MM.1S (cell line): ENCODE measurements around the gene SLC6A3.

ENCODE experiments used
- DNase-seq: peaks from one replicate; pipeline ENCODE4 v3.0.0-alpha.2; 2015
- H2AFZ ChIP-seq: fragments of 300-600 bp; sonication (generic); 2 replicates; pipeline ENCODE4 v1.6.0; 2016; ENCODE audit warnings: antibody characterized with exemption, low read length
- H3F3A ChIP-seq: fragments of 300-600 bp; sonication (generic); 2 replicates; pipeline ENCODE4 v1.6.1; 2016; ENCODE audit warnings: mild to moderate bottlenecking, antibody characterized with exemption, low read length, moderate library complexity, mixed read lengths; ENCODE audit not compliant: insufficient read depth
- H3K27ac ChIP-seq: fragments of 300-600 bp; sonication (generic); 2 replicates; pipeline ENCODE4 v1.5.1; 2016; ENCODE audit warnings: mild to moderate bottlenecking, low read length
- H3K27me3 ChIP-seq: fragments of 300-600 bp; sonication (generic); replicated peaks from 2 replicates; pipeline ENCODE4 v1.6.0; 2016; ENCODE audit warnings: low read length; ENCODE audit not compliant: insufficient read depth
- H3K36me3 ChIP-seq: fragments of 300-600 bp; sonication (generic); replicated peaks from 2 replicates; pipeline ENCODE4 v1.6.1; 2016; ENCODE audit warnings: mild to moderate bottlenecking, low read length, mixed read lengths; ENCODE audit not compliant: insufficient read depth
- H3K4me1 ChIP-seq: fragments of 300-600 bp; sonication (generic); 2 replicates; pipeline ENCODE4 v1.6.1; 2016; ENCODE audit warnings: low read length, mixed read lengths
- H3K4me2 ChIP-seq: fragments of 300-600 bp; sonication (generic); 2 replicates; pipeline ENCODE4 v1.6.0; 2016; ENCODE audit warnings: low read depth, low read length
- H3K4me3 ChIP-seq: fragments of 300-600 bp; sonication (generic); 2 replicates; pipeline ENCODE4 v1.5.1; 2016; ENCODE audit warnings: low read length, mixed read lengths
- H3K79me2 ChIP-seq: fragments of 300-600 bp; sonication (generic); 2 replicates; pipeline ENCODE4 v1.6.1; 2016; ENCODE audit warnings: mixed run types, low read length, mixed read lengths
- H3K9ac ChIP-seq: fragments of 300-600 bp; sonication (generic); 2 replicates; pipeline ENCODE4 v1.6.1; 2016; ENCODE audit warnings: low read length, mixed read lengths
- H3K9me2 ChIP-seq: fragments of 300-600 bp; sonication (generic); replicated peaks from 2 replicates; pipeline ENCODE4 v1.6.1; 2016; ENCODE audit warnings: mild to moderate bottlenecking, low read length, mixed read lengths; ENCODE audit not compliant: insufficient read depth
- H3K9me3 ChIP-seq: fragments of 300-600 bp; sonication (generic); replicated peaks from 2 replicates; pipeline ENCODE4 v1.6.1; 2016; ENCODE audit warnings: mild to moderate bottlenecking, low read length, mixed read lengths; ENCODE audit not compliant: insufficient read depth
- H4K20me1 ChIP-seq: fragments of 300-600 bp; sonication (generic); 2 replicates; pipeline ENCODE4 v1.6.1; 2016; ENCODE audit warnings: mild to moderate bottlenecking, low read length, moderate library complexity, mixed read lengths; ENCODE audit not compliant: insufficient read depth
- CTCF ChIP-seq: fragments of 300-600 bp; sonication (generic); IDR thresholded peaks from 2 replicates; pipeline ENCODE4 v1.5.1; 2016; ENCODE audit warnings: antibody characterized with exemption, low read length, mixed read lengths
- EZH2 ChIP-seq: fragments of 300-600 bp; sonication (generic); optimal IDR thresholded peaks from 2 replicates; pipeline ENCODE3; 2017; ENCODE audit warnings: low read depth, mild to moderate bottlenecking, antibody characterized with exemption, low read length, mixed read lengths
- EZH2phosphoT487 ChIP-seq: fragments of 300-600 bp; sonication (generic); IDR thresholded peaks from 2 replicates; pipeline ENCODE4 v1.6.1; 2018; ENCODE audit warnings: antibody characterized with exemption, low read length

Gene SLC6A3

DNA sequence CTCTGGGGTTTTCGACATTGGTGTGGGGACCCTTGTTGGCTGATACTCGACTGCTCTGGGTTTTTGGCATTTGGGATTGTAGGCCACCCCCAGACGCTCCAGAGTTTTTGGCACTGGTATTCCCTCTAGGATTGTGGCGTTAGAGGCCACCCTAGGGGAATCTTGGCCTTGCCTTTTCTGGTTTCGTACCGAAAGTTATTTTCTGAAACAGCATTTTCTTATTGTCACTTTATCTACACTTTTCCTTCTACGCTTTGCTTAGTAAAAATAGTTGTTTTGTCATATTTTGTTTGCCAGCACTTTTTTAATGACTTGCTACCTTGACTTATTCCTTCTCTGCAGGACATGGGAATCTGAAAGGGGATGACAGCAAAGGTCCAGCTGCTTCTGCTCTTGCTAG lies 75.2 kb downstream of the SLC6A3 start:
- Histone ChIP-seq H4K20me1 (no peaks in the 10 kb centered on the region), H3F3A (no peaks in the 10 kb centered on the region), H3K27me3 (peaks cover 12% of the 10 kb centered on the region; the same call in 1 of the 2 replicates), H3K9me3 (no peaks in the 10 kb centered on the region), H3K4me3 (no peak overlapping the region), H3K27ac (no peak overlapping the region), H3K36me3 (no peaks in the 10 kb centered on the region), H3K9ac (no peak overlapping the region), H3K79me2 (no peaks in the 10 kb centered on the region), H2AFZ (no peak overlapping the region), H3K4me1 (no peaks in the 10 kb centered on the region), H3K4me2 (no peak overlapping the region), H3K9me2 (no peaks in the 10 kb centered on the region)
- no peak for DNase-seq
- TF ChIP-seq EZH2phosphoT487 (no peak), EZH2 (no peak), CTCF (no peak)

DNA sequence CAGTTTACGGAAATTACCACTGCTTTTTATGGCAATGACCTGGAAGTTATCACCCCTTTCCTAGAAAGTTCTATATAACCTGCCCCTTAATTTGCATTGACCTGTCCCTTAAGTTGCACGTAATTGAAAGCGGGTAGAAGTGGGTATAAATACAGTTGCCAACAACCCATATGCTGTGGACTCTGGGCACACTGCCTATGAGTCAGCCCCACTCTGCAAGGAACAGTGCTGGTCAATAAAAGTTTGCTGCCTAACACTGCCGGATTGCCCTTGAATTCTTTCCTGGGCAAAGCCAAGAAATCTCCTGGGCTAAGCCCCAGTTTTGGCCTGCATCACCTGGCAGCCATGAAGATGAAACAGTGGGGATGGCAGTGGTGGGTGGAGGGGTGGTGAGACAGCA lies 76.5 kb downstream of the SLC6A3 start:
- no peak overlapping the region for H2AFZ ChIP-seq
- H3K4me1 ChIP-seq = no peaks in the 10 kb centered on the region
- H3K4me2 ChIP-seq = no peak overlapping the region
- no peaks in the 10 kb centered on the region for H3K79me2 ChIP-seq
- TF ChIP-seq EZH2 (no peak), CTCF (no peak)
- no peak for DNase-seq
- H3K9me2 ChIP-seq = no peaks in the 10 kb centered on the region
- H3K36me3 ChIP-seq = no peaks in the 10 kb centered on the region
- H3F3A ChIP-seq = no peaks in the 10 kb centered on the region
- peaks cover 19% of the 10 kb centered on the region; the same call in 1 of the 2 replicates for H3K27me3 ChIP-seq
- no peaks in the 10 kb centered on the region for H3K9me3 ChIP-seq
- no peaks in the 10 kb centered on the region for H4K20me1 ChIP-seq
- no peak overlapping the region for H3K27ac ChIP-seq
- no peak overlapping the region for H3K4me3 ChIP-seq
- H3K9ac ChIP-seq = no peak overlapping the region

- Histone ChIP-seq H3K79me2 (no peaks in the 10 kb centered on the region), H3F3A (no peaks in the 10 kb centered on the region), H3K27ac (no peak overlapping the region), H3K4me3 (no peak overlapping the region), H3K4me2 (no peak overlapping the region), H3K9me2 (no peaks in the 10 kb centered on the region), H3K36me3 (no peaks in the 10 kb centered on the region), H3K9ac (no peak overlapping the region), H2AFZ (no peak overlapping the region), H3K9me3 (no peaks in the 10 kb centered on the region), H3K4me1 (no peaks in the 10 kb centered on the region), H3K27me3 (peaks cover 23% of the 10 kb centered on the region; the same call in 1 of the 2 replicates), H4K20me1 (no peaks in the 10 kb centered on the region)
- TF ChIP-seq CTCF = no peak
- TF ChIP-seq EZH2phosphoT487 = no peak
- no peak for TF ChIP-seq EZH2
- DNase-seq = no peak
Measured at GRCh38 chr5:1368236-1368635, 77.0 kb downstream of the SLC6A3 start.
